Measurements from ENCODE around the gene SP9.

SP9 gene

GRCh38 chr2:174333017-174333371 lies 1.8 kb upstream of the SP9 start:
- TF ChIP-seq CTCF (IDR thresholded peaks at IDR 0.05; ENCODE audit: low read depth, low read length, missing control alignments), result no peak
- in situ Hi-C loops (cut with HindIII; ENCODE audit: low sequenced_read_pairs), result loop anchor here (25.0 kb wide), 1 partner anchor 921 kb away; no protein-coding TSS in a partner anchor
- no peak for DNase-seq (ENCODE audit: low read depth)
- H3K4me3 ChIP-seq (ENCODE audit: low read depth, low read length), result no peak overlapping the region

GRCh38 chr2:174333372-174334277 lies 1.1 kb upstream of the SP9 start:
- DNase-seq (ENCODE audit: low read depth), result no peak
- in situ Hi-C loops (cut with HindIII; ENCODE audit: low sequenced_read_pairs), result loop anchor here (25.0 kb wide), 1 partner anchor 921 kb away; no protein-coding TSS in a partner anchor
- no peak overlapping the region for H3K4me3 ChIP-seq (ENCODE audit: low read depth, low read length)
- TF ChIP-seq CTCF (IDR thresholded peaks at IDR 0.05; ENCODE audit: low read depth, low read length, missing control alignments), result no peak

GRCh38 chr2:174334278-174334715 lies 457 bp upstream of the SP9 start:
- in situ Hi-C loops (cut with HindIII; ENCODE audit: low sequenced_read_pairs), result loop anchor here (25.0 kb wide), 1 partner anchor 922 kb away; no protein-coding TSS in a partner anchor
- no peak for TF ChIP-seq CTCF (IDR thresholded peaks at IDR 0.05; ENCODE audit: low read depth, low read length, missing control alignments)
- no peak for DNase-seq (ENCODE audit: low read depth)
- no peak overlapping the region for H3K4me3 ChIP-seq (ENCODE audit: low read depth, low read length)

- TF ChIP-seq CTCF (IDR thresholded peaks at IDR 0.05; ENCODE audit: low read depth, low read length, missing control alignments), result no peak
- no peak for DNase-seq (ENCODE audit: low read depth)
- H3K4me3 ChIP-seq (ENCODE audit: low read depth, low read length), result no peak overlapping the region
- in situ Hi-C loops (cut with HindIII; ENCODE audit: low sequenced_read_pairs), result loop anchor here (25.0 kb wide), 1 partner anchor 923 kb away; no protein-coding TSS in a partner anchor
Measured at GRCh38 chr2:174335254-174335987, 667 bp downstream of the SP9 start.

GRCh38 chr2:174335988-174336500 lies 1.3 kb downstream of the SP9 start:
- DNase-seq (ENCODE audit: low read depth), result no peak
- in situ Hi-C loops (cut with HindIII; ENCODE audit: low sequenced_read_pairs), result loop anchor here (25.0 kb wide), 1 partner anchor 924 kb away; no protein-coding TSS in a partner anchor
- TF ChIP-seq CTCF (IDR thresholded peaks at IDR 0.05; ENCODE audit: low read depth, low read length, missing control alignments), result no peak
- no peak overlapping the region for H3K4me3 ChIP-seq (ENCODE audit: low read depth, low read length)

Data from astrocyte of the cerebellum (primary cell).